ENCODE data around the gene PLEKHB1.

DNA sequence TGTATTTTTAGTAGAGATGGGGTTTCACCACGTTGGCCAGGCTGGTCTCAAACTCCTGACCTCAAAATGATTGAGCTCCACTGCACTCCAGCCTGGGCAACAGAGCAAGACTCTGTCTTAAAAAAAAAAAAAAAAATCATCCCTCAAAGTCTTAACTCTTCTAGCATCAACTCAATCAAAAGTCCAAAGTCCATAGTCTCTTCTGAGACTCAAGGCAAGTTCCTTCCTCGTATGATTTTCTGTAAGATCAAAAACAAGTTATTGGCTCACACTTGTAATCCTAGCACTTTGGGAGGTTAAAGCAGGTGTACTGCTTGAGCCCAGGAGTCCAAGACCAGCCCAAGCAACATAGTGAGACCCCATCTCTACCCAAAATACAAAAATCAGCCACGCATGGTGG is 24.4 kb downstream of the PLEKHB1 start:
- TF ChIP-seq CTCF (IDR thresholded peaks at IDR 0.05) (no peak), POLR2A (IDR thresholded peaks at IDR 0.05) (no peak)

All from thyroid gland (tissue), 4 donors.